Brain microvascular endothelial cell (primary cell): ENCODE measurements around the gene CERT1.

Experiments
- DNase-seq: peaks from one replicate; pipeline ENCODE4 v3.0.0-alpha.2; 2020
- H3K27ac ChIP-seq: fragments of 250-450 bp; sonication (Bioruptor Pico); 2 replicates; pipeline ENCODE4 v1.5.1; 2020; ENCODE audit warnings: mild to moderate bottlenecking, moderate library complexity
- H3K27me3 ChIP-seq: fragments of 250-450 bp; sonication (Bioruptor Pico); replicated peaks from 2 replicates; pipeline ENCODE4 v1.5.1; 2020; ENCODE audit warnings: mild to moderate bottlenecking
- H3K36me3 ChIP-seq: fragments of 250-450 bp; sonication (Bioruptor Pico); replicated peaks from 2 replicates; pipeline ENCODE4 v1.5.1; 2020; ENCODE audit warnings: mild to moderate bottlenecking
- H3K4me3 ChIP-seq: 2 replicates; pipeline ENCODE4 v1.5.1; 2011; ENCODE audit warnings: low read depth, mild to moderate bottlenecking, control low read depth, low read length, moderate library complexity
- CTCF ChIP-seq: IDR thresholded peaks from 2 replicates; pipeline ENCODE4 v1.5.1; 2011; ENCODE audit warnings: low read depth, mild to moderate bottlenecking, moderate library complexity, low read length, control low read depth, inconsistent platforms; ENCODE audit errors: missing control alignments
- in situ Hi-C: cut with HindIII; loops from 2 replicates; pipeline ENCODE4 v1.10.0; 2017; ENCODE audit warnings: low sequenced_read_pairs, low pct_ligation_motif_present

CERT1 gene

GRCh38 chr5:75551471-75551870 is 40.0 kb upstream of the CERT1 start:
- in situ Hi-C loops = no loop called here
- Histone ChIP-seq H3K27ac (no peak overlapping the region), H3K27me3 (no peaks in the 10 kb centered on the region), H3K36me3 (peaks cover 12% of the 10 kb centered on the region), H3K4me3 (no peak overlapping the region)
- DNase-seq = peak; percentile 44
- TF ChIP-seq CTCF = no peak

DNA sequence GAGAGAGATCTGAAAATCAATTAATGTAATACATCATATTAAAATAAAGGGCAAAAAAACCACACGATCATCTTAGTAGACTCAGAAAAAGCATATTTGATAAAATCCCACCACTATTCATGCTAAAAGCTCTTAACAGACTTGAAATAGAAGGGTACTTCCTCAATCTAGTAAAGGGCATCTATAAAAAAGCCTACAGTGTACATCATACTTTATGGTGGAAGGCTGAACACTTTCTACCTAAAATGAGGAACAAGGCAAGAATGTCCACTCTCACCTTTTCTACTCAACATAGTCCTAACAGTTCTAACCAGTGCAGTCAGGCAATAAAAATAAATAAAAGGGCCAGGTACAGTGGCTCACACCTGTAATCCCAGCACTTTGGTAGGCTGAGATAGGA is 39.2 kb upstream of the CERT1 start:
- H3K36me3 ChIP-seq = peaks cover 12% of the 10 kb centered on the region
- TF ChIP-seq CTCF = no peak
- H3K27me3 ChIP-seq = no peaks in the 10 kb centered on the region
- DNase-seq = no peak
- no peak overlapping the region for H3K27ac ChIP-seq
- no peak overlapping the region for H3K4me3 ChIP-seq
- in situ Hi-C loops = no loop called here

DNA sequence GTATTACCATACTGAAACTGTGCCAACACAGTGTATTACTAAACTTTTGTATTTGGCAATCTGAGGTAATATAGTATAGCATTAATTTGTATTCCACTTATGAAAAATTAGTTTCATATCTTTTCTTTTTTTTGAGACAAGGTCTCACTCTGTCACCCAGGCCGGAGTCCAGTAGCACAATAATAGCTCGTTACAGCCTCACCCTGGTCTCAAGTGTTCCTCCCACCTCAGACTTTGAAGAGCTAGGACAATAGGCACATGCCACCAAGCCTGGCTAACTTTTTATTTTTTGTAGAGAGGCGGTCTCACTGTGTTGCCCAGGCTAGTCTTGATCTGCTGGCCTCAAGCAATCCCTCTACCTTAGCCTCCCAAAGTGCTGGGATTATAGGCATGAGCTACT is 36.4 kb upstream of the CERT1 start:
- Histone ChIP-seq H3K27ac (no peak overlapping the region), H3K27me3 (no peaks in the 10 kb centered on the region), H3K36me3 (peaks cover 6% of the 10 kb centered on the region), H3K4me3 (no peak overlapping the region)
- DNase-seq = no peak
- in situ Hi-C loops = no loop called here
- no peak for TF ChIP-seq CTCF

DNA sequence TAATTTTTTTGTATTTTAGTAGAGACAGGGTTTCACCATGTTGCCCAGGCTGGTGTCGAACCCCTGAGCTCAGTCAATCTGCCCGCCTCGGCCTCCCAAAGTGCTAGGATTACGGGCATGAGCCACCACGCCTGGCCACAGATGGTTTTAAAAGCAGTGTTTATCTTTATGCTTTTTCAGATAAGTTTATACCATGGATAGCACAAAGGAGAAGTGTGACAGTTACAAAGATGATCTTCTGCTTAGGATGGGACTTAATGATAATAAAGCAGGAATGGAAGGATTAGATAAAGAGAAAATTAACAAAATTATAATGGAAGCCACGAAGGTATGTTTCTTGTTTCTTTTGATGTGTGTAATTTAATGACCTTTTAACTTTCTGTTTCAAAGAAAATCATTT is 35.4 kb upstream of the CERT1 start:
- TF ChIP-seq CTCF = no peak
- Histone ChIP-seq H3K36me3 (no peaks in the 10 kb centered on the region), H3K4me3 (no peak overlapping the region), H3K27me3 (no peaks in the 10 kb centered on the region), H3K27ac (no peak overlapping the region)
- in situ Hi-C loops = no loop called here
- no peak for DNase-seq

DNA sequence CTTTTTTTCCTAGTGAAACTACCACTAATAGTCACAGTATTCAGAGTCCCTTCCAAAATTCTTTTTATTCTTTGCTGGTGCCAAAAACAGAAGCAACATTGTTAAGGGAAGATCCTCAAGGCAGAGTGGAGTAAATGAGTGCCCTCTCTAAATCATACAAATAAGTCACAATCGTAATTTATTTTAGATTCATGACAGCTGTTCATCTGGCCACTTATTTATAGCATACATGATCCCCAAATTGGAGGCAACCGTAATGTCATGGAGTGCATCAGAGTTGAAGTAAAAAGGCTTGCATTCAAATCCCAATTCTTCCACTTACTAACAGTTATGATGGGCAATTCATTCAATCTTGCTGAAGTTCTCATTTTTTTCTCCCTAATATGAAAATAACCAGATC is 33.7 kb upstream of the CERT1 start:
- no peak for TF ChIP-seq CTCF
- Histone ChIP-seq H3K27ac (no peak overlapping the region), H3K27me3 (no peaks in the 10 kb centered on the region), H3K4me3 (no peak overlapping the region), H3K36me3 (no peaks in the 10 kb centered on the region)
- DNase-seq = no peak
- in situ Hi-C loops = no loop called here

- TF ChIP-seq CTCF = no peak
- Histone ChIP-seq H3K36me3 (no peaks in the 10 kb centered on the region), H3K27me3 (no peaks in the 10 kb centered on the region), H3K4me3 (no peak overlapping the region), H3K27ac (no peak overlapping the region)
- in situ Hi-C loops = no loop called here
- no peak for DNase-seq
These were observed 26.8 kb upstream of the CERT1 start for GRCh38 chr5:75538211-75538610.
